Keratinocyte (primary cell): ENCODE results near the gene ZBTB38.

Experiments
- EZH2 ChIP-seq: IDR thresholded peaks from one replicate; pipeline ENCODE4 v1.6.1; 2012; ENCODE audit warnings: inconsistent platforms, mild to moderate bottlenecking, low read length, moderate library complexity
- TF ChIP-seq, protein P1 (sequence below), 3 experiments: IDR thresholded peaks in 1 of 3; conservative IDR thresholded peaks in 1 of 3; optimal IDR thresholded peaks in 1 of 3; 2 replicates in 2 of 3; 3 replicates in 1 of 3; pipeline versions ENCODE3 to v1.5.1; 2011; ENCODE audit warnings: low read length in 3 of 3, mild to moderate bottlenecking in 3 of 3, moderate library complexity in 2 of 3, control low read depth in 1 of 3, inconsistent platforms in 1 of 3; ENCODE audit not compliant: insufficient read depth in 2 of 3; ENCODE audit errors: extremely low read depth in 1 of 3

DNA sequence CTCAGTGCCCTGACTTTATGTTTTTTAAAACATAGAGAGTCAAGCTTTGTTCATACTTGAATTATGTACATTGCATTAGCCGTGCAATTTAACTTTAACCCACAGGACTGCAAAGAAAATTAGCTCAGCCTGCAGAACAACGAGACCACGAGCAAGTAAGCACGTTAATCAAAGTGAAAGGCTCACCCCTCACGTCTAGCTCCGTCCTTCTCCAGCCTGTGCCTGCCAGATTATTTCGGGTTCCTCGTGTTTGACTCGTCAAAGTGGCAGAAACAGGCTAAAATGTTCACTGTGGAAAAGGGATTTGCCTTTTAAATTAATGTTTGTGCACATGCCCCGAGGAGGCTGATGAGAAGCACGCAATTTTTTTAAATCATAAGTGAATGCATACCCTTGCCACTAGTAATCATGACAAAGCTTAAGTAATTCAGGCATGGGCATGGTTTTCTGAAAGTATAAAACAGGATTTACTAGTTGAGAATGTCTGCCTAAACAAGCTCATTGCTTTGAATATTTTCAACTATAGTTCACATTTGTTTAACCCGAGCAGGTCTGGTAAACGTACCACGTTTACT is 15.3 kb downstream of the ZBTB38 start:
- TF ChIP-seq, protein P1, sequence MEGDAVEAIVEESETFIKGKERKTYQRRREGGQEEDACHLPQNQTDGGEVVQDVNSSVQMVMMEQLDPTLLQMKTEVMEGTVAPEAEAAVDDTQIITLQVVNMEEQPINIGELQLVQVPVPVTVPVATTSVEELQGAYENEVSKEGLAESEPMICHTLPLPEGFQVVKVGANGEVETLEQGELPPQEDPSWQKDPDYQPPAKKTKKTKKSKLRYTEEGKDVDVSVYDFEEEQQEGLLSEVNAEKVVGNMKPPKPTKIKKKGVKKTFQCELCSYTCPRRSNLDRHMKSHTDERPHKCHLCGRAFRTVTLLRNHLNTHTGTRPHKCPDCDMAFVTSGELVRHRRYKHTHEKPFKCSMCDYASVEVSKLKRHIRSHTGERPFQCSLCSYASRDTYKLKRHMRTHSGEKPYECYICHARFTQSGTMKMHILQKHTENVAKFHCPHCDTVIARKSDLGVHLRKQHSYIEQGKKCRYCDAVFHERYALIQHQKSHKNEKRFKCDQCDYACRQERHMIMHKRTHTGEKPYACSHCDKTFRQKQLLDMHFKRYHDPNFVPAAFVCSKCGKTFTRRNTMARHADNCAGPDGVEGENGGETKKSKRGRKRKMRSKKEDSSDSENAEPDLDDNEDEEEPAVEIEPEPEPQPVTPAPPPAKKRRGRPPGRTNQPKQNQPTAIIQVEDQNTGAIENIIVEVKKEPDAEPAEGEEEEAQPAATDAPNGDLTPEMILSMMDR (optimal IDR thresholded peaks at IDR 0.05 in 1 of 3, IDR thresholded peaks at IDR 0.05 in 1 of 3, conservative IDR thresholded peaks at IDR 0.05 in 1 of 3; ENCODE audit: extremely low read depth in 1 of 3, insufficient read depth in 2 of 3, low read length in 3 of 3) = no peak
- TF ChIP-seq EZH2 = no peak
